Measurements from ENCODE around the gene PKNOX1.

- TF ChIP-seq RCOR1 (IDR thresholded peaks at IDR 0.05; ENCODE audit: borderline replicate concordance in 1 of 2, low read depth in 2 of 2, low read length in 2 of 2): no peak
- TF ChIP-seq MXI1 (IDR thresholded peaks at IDR 0.05; ENCODE audit: low read depth, low read length): no peak
- no peak for TF ChIP-seq ZHX1 (conservative IDR thresholded peaks at IDR 0.05; ENCODE audit: low read length)
- no peak for TF ChIP-seq XRCC5 (IDR thresholded peaks at IDR 0.05; ENCODE audit: low read depth, low read length)
- no peak for TF ChIP-seq SRF (CRISPR knock-in tag; IDR thresholded peaks at IDR 0.05)
- TF ChIP-seq BMI1 (IDR thresholded peaks at IDR 0.05; ENCODE audit: low read length): no peak
- no peak for TF ChIP-seq CHD4 (IDR thresholded peaks at IDR 0.05; ENCODE audit: insufficient read depth, insufficient replicate concordance, low read depth, low read length, poor library complexity, severe bottlenecking)
- no peak for TF ChIP-seq SMARCC2 (IDR thresholded peaks at IDR 0.05; ENCODE audit: low read depth)
- TF ChIP-seq GTF2F1 (IDR thresholded peaks at IDR 0.05; ENCODE audit: low read depth, low read length): no peak
- TF ChIP-seq ZNF146 (CRISPR knock-in tag; IDR thresholded peaks at IDR 0.05; ENCODE audit: unreplicated experiment): no peak
- TF ChIP-seq POLR2B (IDR thresholded peaks at IDR 0.05; ENCODE audit: low read depth, partially characterized antibody): no peak
- TF ChIP-seq MTF1 (CRISPR knock-in tag; IDR thresholded peaks at IDR 0.05; ENCODE audit: borderline replicate concordance): no peak
- TF ChIP-seq RAD51 (IDR thresholded peaks at IDR 0.05; ENCODE audit: borderline replicate concordance, low read depth): no peak
- TF ChIP-seq SPI1 (IDR thresholded peaks at IDR 0.05; ENCODE audit: borderline replicate concordance, low read depth, low read length): no peak
Measured at GRCh38 chr21:43034101-43034500, 59.7 kb downstream of the PKNOX1 start.

Data from K562 (cell line).